Measurements from ENCODE around the gene GLRX.
A peak's percentile ranks its signal among the peaks of the same experiment; 100 is the strongest.
"Not testable (repeated sequence)": the region's sequence is repeated elsewhere in the genome, so short reads cannot be mapped to it uniquely, and the experiment has no call there.

Gene GLRX, protein sequence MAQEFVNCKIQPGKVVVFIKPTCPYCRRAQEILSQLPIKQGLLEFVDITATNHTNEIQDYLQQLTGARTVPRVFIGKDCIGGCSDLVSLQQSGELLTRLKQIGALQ

DNA sequence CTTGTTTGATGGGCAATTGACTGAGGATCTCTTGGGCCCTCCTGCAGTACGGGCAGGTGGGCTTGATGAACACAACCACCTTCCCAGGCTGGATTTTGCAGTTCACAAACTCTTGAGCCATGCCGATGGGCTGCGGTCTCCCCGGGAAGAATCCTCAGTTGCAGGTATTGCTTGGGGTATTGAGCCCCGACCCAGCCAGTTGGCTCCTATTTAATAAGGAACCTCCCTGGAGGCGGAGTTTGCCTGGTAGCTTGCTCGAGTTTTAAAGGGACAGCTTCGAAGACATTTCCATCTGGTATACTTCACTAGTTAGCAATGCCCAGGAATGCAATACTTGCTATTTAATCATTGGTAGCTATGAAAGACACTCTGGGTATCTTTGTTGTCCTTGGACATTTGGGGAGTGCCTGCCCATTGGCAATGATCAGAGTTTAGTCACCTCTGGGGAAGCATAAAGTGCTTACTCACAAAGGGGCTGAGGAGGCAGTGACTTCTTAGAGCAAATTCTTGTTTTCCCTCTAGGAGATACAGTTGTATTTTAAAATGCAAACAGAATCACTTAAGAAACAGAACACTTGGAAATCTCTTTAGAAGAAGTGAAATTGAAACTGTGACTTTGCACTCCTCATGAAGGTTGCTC, at the start of gene GLRX:
GLRX (minus strand) TSS at position 185 of the 640 bp plus-strand sequence; CDS start at position 121, 64 bp downstream.
- Histone ChIP-seq H3K27me3 (ENCODE audit: control insufficient read depth in 2 of 2, insufficient read depth in 2 of 2, low read length in 2 of 2) (no peaks in the 10 kb centered on the region), H3K36me3 (ENCODE audit: control insufficient read depth in 2 of 2, insufficient read depth in 2 of 2, low read length in 2 of 2) (no peaks in the 10 kb centered on the region), H3K27ac (ENCODE audit: low read depth in 2 of 2, low read length in 2 of 2) (peak within 1 kb of the TSS; percentile 92), H3K9ac (ENCODE audit: low read depth in 1 of 2, low read length in 2 of 2) (peak within 1 kb of the TSS; percentile 77 to 92), H3K9me3 (ENCODE audit: control insufficient read depth in 2 of 2, low read length in 2 of 2) (no peaks in the 10 kb centered on the region), H3K4me3 (ENCODE audit: low read length in 2 of 2) (peak within 1 kb of the TSS; percentile 88 to 100), H3K4me1 (ENCODE audit: control insufficient read depth in 2 of 2, insufficient read depth in 2 of 2, low read length in 2 of 2) (peaks cover 44 to 57% of the 10 kb centered on the region in 2 donors)

DNA sequence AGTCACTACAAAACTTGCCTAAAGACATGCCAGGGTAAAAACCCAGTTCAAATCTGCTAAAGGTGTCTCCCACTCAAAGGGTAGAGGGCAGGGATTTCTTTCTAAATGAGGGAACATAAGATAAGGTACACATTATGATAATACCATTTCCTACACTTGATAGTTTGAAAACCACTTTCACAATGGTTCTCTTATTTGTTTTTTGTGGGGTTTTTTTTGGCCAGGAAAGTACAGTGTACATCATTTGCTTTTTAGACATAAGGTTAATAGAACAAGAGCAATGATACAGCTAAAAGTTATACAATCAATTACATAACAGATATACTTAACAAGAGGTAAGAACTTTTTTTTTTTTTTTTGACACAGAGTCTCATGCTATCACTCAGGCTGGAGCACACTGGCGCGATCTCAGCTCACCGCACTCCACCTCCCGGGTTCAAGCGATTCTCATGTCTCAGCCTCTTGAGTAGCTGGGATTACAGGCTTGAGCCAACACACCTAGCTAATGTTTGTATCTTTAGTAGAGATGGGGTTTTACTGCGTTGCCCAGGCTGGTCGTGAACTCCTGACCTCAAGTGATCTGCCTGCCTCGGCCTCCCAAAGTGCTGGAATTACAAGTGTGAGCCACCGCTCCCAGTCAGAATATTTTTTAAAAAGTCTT, 48.8 kb upstream of the GLRX start:
- H3K36me3 ChIP-seq (ENCODE audit: control insufficient read depth in 2 of 2, insufficient read depth in 2 of 2, low read length in 2 of 2), result no peaks in the 10 kb centered on the region
- no peak overlapping the region for H3K4me3 ChIP-seq (ENCODE audit: low read length in 2 of 2)
- H3K27me3 ChIP-seq (ENCODE audit: control insufficient read depth in 2 of 2, insufficient read depth in 2 of 2, low read length in 2 of 2), result no peaks in the 10 kb centered on the region
- H3K9me3 ChIP-seq (ENCODE audit: control insufficient read depth in 2 of 2, low read length in 2 of 2), result no peaks in the 10 kb centered on the region
- peaks cover 0 to 8% of the 10 kb centered on the region in 2 donors for H3K4me1 ChIP-seq (ENCODE audit: control insufficient read depth in 2 of 2, insufficient read depth in 2 of 2, low read length in 2 of 2)
- no peak overlapping the region for H3K27ac ChIP-seq (ENCODE audit: low read depth in 2 of 2, low read length in 2 of 2)
- H3K9ac ChIP-seq (ENCODE audit: low read depth in 1 of 2, low read length in 2 of 2), result no peak overlapping the region

DNA sequence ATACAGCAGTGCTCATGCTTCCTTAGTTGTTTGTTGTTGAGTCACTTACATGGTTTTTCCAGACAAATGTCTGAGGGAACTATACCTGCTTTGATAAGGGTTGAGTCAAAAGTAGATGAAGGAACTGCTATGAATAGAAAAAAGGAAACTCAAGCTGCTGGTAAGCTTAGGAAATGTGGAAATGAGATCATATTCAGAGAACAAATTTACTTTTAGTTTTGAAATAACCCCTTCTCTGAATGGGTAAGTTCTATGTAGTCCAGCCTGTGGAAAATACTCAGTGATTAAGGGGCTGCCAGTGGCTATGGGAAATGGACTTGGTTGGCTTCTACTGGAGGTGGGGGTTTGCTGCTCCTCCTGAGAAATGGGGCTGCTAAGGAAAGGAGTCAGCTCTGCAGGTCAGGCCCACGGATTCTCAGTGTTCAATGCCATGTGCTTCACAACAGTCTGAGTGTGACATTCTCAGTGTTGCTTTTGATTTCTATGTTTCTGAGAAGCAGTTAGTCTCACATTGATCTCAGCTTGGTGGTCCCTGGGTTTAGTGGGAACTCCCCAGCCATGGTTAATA, 47.7 kb upstream of the GLRX start:
- Histone ChIP-seq H3K27me3 (ENCODE audit: control insufficient read depth in 2 of 2, insufficient read depth in 2 of 2, low read length in 2 of 2) (no peaks in the 10 kb centered on the region), H3K27ac (ENCODE audit: low read depth in 2 of 2, low read length in 2 of 2) (peak overlapping the region in 1 of 2 donors; percentile 31), H3K36me3 (ENCODE audit: control insufficient read depth in 2 of 2, insufficient read depth in 2 of 2, low read length in 2 of 2) (no peaks in the 10 kb centered on the region), H3K9me3 (ENCODE audit: control insufficient read depth in 2 of 2, low read length in 2 of 2) (no peaks in the 10 kb centered on the region), H3K4me1 (ENCODE audit: control insufficient read depth in 2 of 2, insufficient read depth in 2 of 2, low read length in 2 of 2) (peaks cover 0 to 10% of the 10 kb centered on the region in 2 donors), H3K9ac (ENCODE audit: low read depth in 1 of 2, low read length in 2 of 2) (no peak overlapping the region), H3K4me3 (ENCODE audit: low read length in 2 of 2) (no peak overlapping the region)

DNA sequence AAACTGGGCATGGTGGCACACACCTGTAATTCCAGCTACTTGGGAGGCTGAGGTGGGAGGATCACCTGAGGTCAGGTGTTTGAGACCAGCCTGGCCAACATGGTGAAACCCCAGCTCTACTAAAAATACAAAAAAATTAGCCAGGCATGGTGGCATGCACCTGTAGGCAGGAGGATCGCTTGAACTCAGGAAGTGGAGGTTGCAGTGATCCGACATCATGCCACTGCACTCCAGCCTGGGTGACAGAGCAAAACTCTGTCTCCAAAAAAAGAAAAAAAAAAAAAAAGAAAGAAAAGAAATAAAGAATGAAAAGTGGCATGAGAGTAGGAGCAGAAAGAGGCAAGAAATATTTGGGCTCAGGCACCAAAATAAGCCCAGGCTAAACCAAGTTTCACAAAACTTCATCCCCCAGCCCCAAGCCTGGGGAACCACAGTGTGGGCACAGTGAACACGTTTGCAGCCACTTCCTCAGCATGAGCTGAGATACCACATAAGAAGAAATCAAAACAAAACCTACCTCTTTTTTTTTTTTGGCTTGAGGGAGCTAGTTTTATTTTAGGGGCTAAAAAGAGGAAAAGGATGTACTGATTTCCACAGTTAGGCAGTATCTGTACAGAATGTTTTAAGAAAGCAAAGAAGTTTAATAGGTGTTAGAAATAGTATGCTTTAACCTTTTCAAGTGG, 46.8 kb upstream of the GLRX start:
- H3K36me3 ChIP-seq (ENCODE audit: control insufficient read depth in 2 of 2, insufficient read depth in 2 of 2, low read length in 2 of 2); H3K27ac ChIP-seq (ENCODE audit: low read depth in 2 of 2, low read length in 2 of 2); H3K9me3 ChIP-seq (ENCODE audit: control insufficient read depth in 2 of 2, low read length in 2 of 2); H3K9ac ChIP-seq (ENCODE audit: low read depth in 1 of 2, low read length in 2 of 2); H3K4me3 ChIP-seq (ENCODE audit: low read length in 2 of 2); H3K27me3 ChIP-seq (ENCODE audit: control insufficient read depth in 2 of 2, insufficient read depth in 2 of 2, low read length in 2 of 2): not testable (repeated sequence)
- peaks cover 0 to 19% of the 10 kb centered on the region in 2 donors for H3K4me1 ChIP-seq (ENCODE audit: control insufficient read depth in 2 of 2, insufficient read depth in 2 of 2, low read length in 2 of 2)

DNA sequence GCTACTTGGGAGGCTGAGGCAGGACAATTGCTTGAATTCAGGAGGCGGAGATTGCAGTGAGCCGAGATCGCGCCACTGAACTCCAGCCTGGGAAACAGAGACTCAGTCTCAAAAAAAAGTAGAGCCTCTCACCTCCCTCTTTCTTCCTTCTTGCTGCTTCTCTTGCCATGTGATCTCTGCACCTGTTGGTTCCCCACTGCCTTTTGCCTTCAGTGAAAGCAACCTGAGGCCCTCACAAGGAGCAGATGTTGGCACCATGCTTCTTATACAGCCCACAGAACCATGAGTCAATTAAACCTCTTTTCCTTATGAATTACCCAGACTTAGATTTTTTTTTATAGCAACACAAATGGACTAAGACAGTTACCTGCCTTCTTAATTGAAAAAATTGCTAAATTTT, 45.6 kb upstream of the GLRX start:
- H3K36me3 ChIP-seq (ENCODE audit: control insufficient read depth in 2 of 2, insufficient read depth in 2 of 2, low read length in 2 of 2), result no peaks in the 10 kb centered on the region
- no peak overlapping the region for H3K27ac ChIP-seq (ENCODE audit: low read depth in 2 of 2, low read length in 2 of 2)
- H3K4me1 ChIP-seq (ENCODE audit: control insufficient read depth in 2 of 2, insufficient read depth in 2 of 2, low read length in 2 of 2), result peaks cover 0 to 20% of the 10 kb centered on the region in 2 donors
- no peaks in the 10 kb centered on the region for H3K9me3 ChIP-seq (ENCODE audit: control insufficient read depth in 2 of 2, low read length in 2 of 2)
- no peak overlapping the region for H3K9ac ChIP-seq (ENCODE audit: low read depth in 1 of 2, low read length in 2 of 2)
- H3K27me3 ChIP-seq (ENCODE audit: control insufficient read depth in 2 of 2, insufficient read depth in 2 of 2, low read length in 2 of 2), result no peaks in the 10 kb centered on the region
- no peak overlapping the region for H3K4me3 ChIP-seq (ENCODE audit: low read length in 2 of 2)

DNA sequence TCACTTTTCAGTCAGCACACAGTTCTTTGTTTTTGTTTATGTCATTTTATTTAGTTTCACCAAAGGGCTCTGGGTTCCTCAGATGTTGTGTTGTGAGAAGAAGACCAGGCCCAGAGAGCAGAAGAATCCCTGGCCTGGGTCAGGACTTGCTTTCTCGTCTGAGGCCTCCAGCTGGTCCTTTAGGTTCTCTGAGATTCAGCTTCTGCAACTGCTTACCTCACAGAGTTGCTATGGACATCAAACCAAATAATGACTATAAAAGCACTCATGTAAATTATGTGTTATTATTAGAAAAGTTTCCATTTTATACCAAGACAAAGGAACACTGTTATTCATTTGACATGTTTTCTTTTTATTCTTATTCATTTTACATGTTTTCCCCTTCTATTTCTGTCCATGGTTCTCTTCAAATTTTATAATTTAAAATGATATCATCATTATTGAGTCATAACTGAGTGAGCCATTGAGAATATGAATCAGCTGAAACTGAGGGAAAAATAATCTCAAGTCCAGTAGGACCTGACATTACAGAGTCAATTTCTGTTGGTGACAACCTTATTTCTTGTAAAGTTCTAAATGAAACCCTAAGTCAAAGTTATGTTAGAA, 44.0 kb upstream of the GLRX start:
- no peak overlapping the region for H3K27ac ChIP-seq (ENCODE audit: low read depth in 2 of 2, low read length in 2 of 2)
- H3K4me1 ChIP-seq (ENCODE audit: control insufficient read depth in 2 of 2, insufficient read depth in 2 of 2, low read length in 2 of 2), result peaks cover 0 to 20% of the 10 kb centered on the region in 2 donors
- H3K9me3 ChIP-seq (ENCODE audit: control insufficient read depth in 2 of 2, low read length in 2 of 2), result no peaks in the 10 kb centered on the region
- H3K36me3 ChIP-seq (ENCODE audit: control insufficient read depth in 2 of 2, insufficient read depth in 2 of 2, low read length in 2 of 2), result no peaks in the 10 kb centered on the region
- no peak overlapping the region for H3K9ac ChIP-seq (ENCODE audit: low read depth in 1 of 2, low read length in 2 of 2)
- H3K4me3 ChIP-seq (ENCODE audit: low read length in 2 of 2), result no peak overlapping the region
- H3K27me3 ChIP-seq (ENCODE audit: control insufficient read depth in 2 of 2, insufficient read depth in 2 of 2, low read length in 2 of 2), result no peaks in the 10 kb centered on the region

DNA sequence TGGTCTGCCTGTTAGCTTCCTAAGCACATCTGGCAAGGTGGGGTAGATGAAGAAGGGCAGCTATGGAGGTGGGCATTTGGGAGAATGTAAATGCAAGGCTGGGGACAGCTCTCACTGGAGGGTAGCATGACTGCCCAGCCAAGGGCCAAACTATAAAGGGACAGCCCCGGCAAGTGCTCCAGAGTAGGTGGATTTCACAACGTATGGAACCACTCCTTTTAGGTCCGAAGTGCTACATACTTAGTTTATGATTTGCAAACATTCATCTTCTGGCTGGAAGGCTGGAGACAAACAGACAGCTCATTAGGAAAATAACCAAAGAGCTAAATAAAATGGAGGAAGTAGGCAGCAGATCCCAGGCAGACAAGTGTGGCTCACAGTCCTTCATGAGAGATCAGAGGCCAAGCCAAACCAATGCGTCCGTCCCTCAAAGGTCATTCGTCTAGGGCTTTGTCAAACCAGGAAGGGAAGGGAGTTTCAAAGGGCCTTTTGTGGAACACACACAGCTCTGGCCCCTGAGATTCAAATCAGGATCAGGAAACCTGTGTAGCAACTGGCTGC, 42.5 kb upstream of the GLRX start:
- Histone ChIP-seq H3K4me3 (ENCODE audit: low read length in 2 of 2) (peak overlapping the region; percentile 21 to 42), H3K4me1 (ENCODE audit: control insufficient read depth in 2 of 2, insufficient read depth in 2 of 2, low read length in 2 of 2) (peaks cover 0 to 12% of the 10 kb centered on the region in 2 donors), H3K36me3 (ENCODE audit: control insufficient read depth in 2 of 2, insufficient read depth in 2 of 2, low read length in 2 of 2) (no peaks in the 10 kb centered on the region), H3K9me3 (ENCODE audit: control insufficient read depth in 2 of 2, low read length in 2 of 2) (no peaks in the 10 kb centered on the region), H3K9ac (ENCODE audit: low read depth in 1 of 2, low read length in 2 of 2) (no peak overlapping the region), H3K27ac (ENCODE audit: low read depth in 2 of 2, low read length in 2 of 2) (peak overlapping the region; percentile 67 to 88), H3K27me3 (ENCODE audit: control insufficient read depth in 2 of 2, insufficient read depth in 2 of 2, low read length in 2 of 2) (no peaks in the 10 kb centered on the region)

DNA sequence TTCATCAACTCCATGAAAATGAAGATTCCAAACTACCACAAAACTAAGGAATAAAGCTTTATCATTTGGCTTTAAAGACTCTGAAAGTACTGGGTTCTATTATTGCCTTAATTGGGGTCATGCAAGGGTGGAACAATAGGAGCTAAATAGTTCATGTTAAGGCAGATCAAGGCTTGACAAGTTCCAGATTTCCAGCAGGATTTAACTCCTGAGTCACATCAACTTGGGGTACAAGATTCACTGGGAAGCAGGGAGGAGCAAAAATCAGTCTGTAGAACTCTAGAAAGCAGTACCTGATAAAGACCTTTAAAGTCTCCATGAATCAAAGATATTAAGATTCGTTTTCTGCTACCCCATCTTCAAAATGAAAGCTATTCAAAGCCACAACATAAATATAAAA, 41.9 kb upstream of the GLRX start:
- no peak overlapping the region for H3K9ac ChIP-seq (ENCODE audit: low read depth in 1 of 2, low read length in 2 of 2)
- no peaks in the 10 kb centered on the region for H3K36me3 ChIP-seq (ENCODE audit: control insufficient read depth in 2 of 2, insufficient read depth in 2 of 2, low read length in 2 of 2)
- no peaks in the 10 kb centered on the region for H3K9me3 ChIP-seq (ENCODE audit: control insufficient read depth in 2 of 2, low read length in 2 of 2)
- peak overlapping the region in 1 of 2 donors; percentile 88 for H3K27ac ChIP-seq (ENCODE audit: low read depth in 2 of 2, low read length in 2 of 2)
- H3K27me3 ChIP-seq (ENCODE audit: control insufficient read depth in 2 of 2, insufficient read depth in 2 of 2, low read length in 2 of 2), result no peaks in the 10 kb centered on the region
- peak overlapping the region in 1 of 2 donors; percentile 9 for H3K4me3 ChIP-seq (ENCODE audit: low read length in 2 of 2)
- H3K4me1 ChIP-seq (ENCODE audit: control insufficient read depth in 2 of 2, insufficient read depth in 2 of 2, low read length in 2 of 2), result peaks cover 0 to 12% of the 10 kb centered on the region in 2 donors

DNA sequence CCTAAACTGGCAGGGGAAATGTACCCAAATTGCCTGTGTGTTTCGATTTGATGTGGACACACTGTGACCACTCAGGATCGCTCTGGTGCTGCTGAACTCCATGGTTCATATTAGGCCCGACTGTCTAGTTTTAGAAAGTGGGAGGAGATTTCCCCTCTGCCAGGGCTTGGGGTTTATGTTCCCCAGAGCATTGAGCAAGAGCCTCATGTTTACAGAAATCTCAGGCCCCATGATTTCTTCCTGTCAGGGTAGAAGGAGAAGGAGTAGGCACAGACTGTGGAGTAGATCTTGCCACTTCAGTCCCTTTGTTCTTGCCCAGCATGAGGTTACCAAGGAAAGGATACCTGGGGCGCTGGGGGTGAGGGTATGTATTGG, 40.8 kb upstream of the GLRX start:
- H3K9me3 ChIP-seq (ENCODE audit: control insufficient read depth in 2 of 2, low read length in 2 of 2), result no peaks in the 10 kb centered on the region
- peaks cover 3 to 14% of the 10 kb centered on the region in 2 donors for H3K4me1 ChIP-seq (ENCODE audit: control insufficient read depth in 2 of 2, insufficient read depth in 2 of 2, low read length in 2 of 2)
- no peaks in the 10 kb centered on the region for H3K27me3 ChIP-seq (ENCODE audit: control insufficient read depth in 2 of 2, insufficient read depth in 2 of 2, low read length in 2 of 2)
- no peak overlapping the region for H3K9ac ChIP-seq (ENCODE audit: low read depth in 1 of 2, low read length in 2 of 2)
- H3K36me3 ChIP-seq (ENCODE audit: control insufficient read depth in 2 of 2, insufficient read depth in 2 of 2, low read length in 2 of 2), result no peaks in the 10 kb centered on the region
- H3K27ac ChIP-seq (ENCODE audit: low read depth in 2 of 2, low read length in 2 of 2), result peak overlapping the region in 1 of 2 donors; percentile 7
- no peak overlapping the region for H3K4me3 ChIP-seq (ENCODE audit: low read length in 2 of 2)

All from mucosa of rectum (tissue), 2 donors.